GM12878 (cell line): Measurements from ENCODE around the gene TOP2B. TPM values are rescaled to one million over a fixed set of nuclear protein-coding genes. Genes with fewer than 3 reads are reported as not detected.

ENCODE experiments used
- ASH2L ChIP-seq: fragments of 300-600, 200-600 bp; sonication (generic); IDR thresholded peaks from 2 replicates; pipeline ENCODE4 v1.6.1; 2017; ENCODE audit warnings: low read depth, mild to moderate bottlenecking, borderline replicate concordance
- BACH1 ChIP-seq: fragments of 450-650 bp; IDR thresholded peaks from 2 replicates; pipeline ENCODE4 v1.6.1; 2017; ENCODE audit warnings: mild to moderate bottlenecking, borderline replicate concordance
- BCL11A ChIP-seq: IDR thresholded peaks from 2 replicates; pipeline ENCODE4 v1.6.1; 2011; ENCODE audit warnings: low read depth, low read length
- BMI1 ChIP-seq: fragments of 450-650 bp; IDR thresholded peaks from 2 replicates; pipeline ENCODE4 v1.6.1; 2016; ENCODE audit warnings: mild to moderate bottlenecking, moderate library complexity, borderline replicate concordance
- FOXM1 ChIP-seq: IDR thresholded peaks from 2 replicates; pipeline ENCODE4 v1.6.1; 2012; ENCODE audit warnings: low read depth, mild to moderate bottlenecking, inconsistent platforms, low read length, moderate library complexity
- GABPA ChIP-seq: IDR thresholded peaks from 2 replicates; pipeline ENCODE4 v1.6.1; 2014; ENCODE audit warnings: antibody characterized with exemption, low read depth, mild to moderate bottlenecking, inconsistent platforms
- GATAD2B ChIP-seq: fragments of 450-650 bp; conservative IDR thresholded peaks from 2 replicates; pipeline ENCODE4 v1.6.1; 2017; ENCODE audit warnings: low read depth, mild to moderate bottlenecking, moderate library complexity
- HCFC1 ChIP-seq: fragments of 150-350 bp; IDR thresholded peaks from 2 replicates; pipeline ENCODE4 v1.6.1; 2014; ENCODE audit warnings: low read length
- MTA3 ChIP-seq: IDR thresholded peaks from 2 replicates; pipeline ENCODE4 v1.6.1; 2012; ENCODE audit warnings: low read length, inconsistent platforms, borderline replicate concordance
- RBBP5 ChIP-seq: fragments of 200-600 bp; sonication (generic); conservative IDR thresholded peaks from 2 replicates; pipeline ENCODE4 v1.6.1; 2016
- STAT1 ChIP-seq: fragments of 450-650 bp; conservative IDR thresholded peaks from 2 replicates; pipeline ENCODE4 v1.6.1; 2014; ENCODE audit warnings: antibody characterized with exemption, mild to moderate bottlenecking
- STAT3 ChIP-seq: IDR thresholded peaks from 2 replicates; pipeline ENCODE4 v1.6.1; 2011; ENCODE audit warnings: low read depth, low read length, improper control_type of control experiment
- SUZ12 ChIP-seq: fragments of 200-600 bp; sonication (generic); IDR thresholded peaks from one replicate; pipeline ENCODE4 v1.6.1; 2018; ENCODE audit warnings: antibody characterized with exemption, mild to moderate bottlenecking; ENCODE audit not compliant: unreplicated experiment
- TBL1XR1 ChIP-seq: IDR thresholded peaks from 2 replicates; pipeline ENCODE4 v1.6.1; 2012; ENCODE audit warnings: low read depth, low read length, improper control_type of control experiment
- ZNF384 ChIP-seq: IDR thresholded peaks from 2 replicates; pipeline ENCODE4 v1.6.1; 2012; ENCODE audit warnings: low read depth, mild to moderate bottlenecking, low read length, improper control_type of control experiment, borderline replicate concordance
- ZZZ3 ChIP-seq: IDR thresholded peaks from 2 replicates; pipeline ENCODE4 v1.6.1; 2011; ENCODE audit warnings: low read depth; ENCODE audit not compliant: control insufficient read depth, insufficient read length
- polyA plus RNA-seq, 11 experiments: library from polyadenylated mRNA; depleted of rRNA in 4 of 11; unstranded in 6 of 11; stranded (reverse) in 5 of 11; fragments of >200 nt; fragmentation: Nextera tagmentation in 4 of 11; fragmentation: Illumina TruSeq in 1 of 11; extraction: Ambion mirVana in 4 of 11; extraction: Trizol in 1 of 11; gene quantifications; 1 replicate in 1 of 11; 2 replicates in 10 of 11; pipeline versions ENCODE4 v1.2.1 to v1.2.3, GENCODE V29; 2011 to 2016; ENCODE audit warnings: inconsistent platforms in 2 of 11, missing spikeins in 2 of 11, low read depth in 1 of 11
- total RNA-seq, 4 experiments: library from RNA; depleted of rRNA in 3 of 4; stranded (reverse); fragments of >200 nt in 3 of 4; fragmentation: Illumina TruSeq in 1 of 4; extraction: Trizol in 1 of 4; gene quantifications; 2 replicates each; pipeline versions ENCODE4 v1.2.1 to v1.2.3, GENCODE V29; 2013 to 2021
- TF ChIP-seq, protein P1 (sequence below): fragments of 450-650 bp; IDR thresholded peaks from 2 replicates; pipeline ENCODE4 v1.6.1; 2017; ENCODE audit warnings: mild to moderate bottlenecking, moderate library complexity
- TF ChIP-seq, protein P2 (sequence below): IDR thresholded peaks from 2 replicates; pipeline ENCODE4 v1.6.1; 2012; ENCODE audit warnings: low read depth, low read length, improper control_type of control experiment
- TF ChIP-seq, protein P3 (sequence below): fragments of 450-650 bp; IDR thresholded peaks from 2 replicates; pipeline ENCODE4 v1.6.1; 2017; ENCODE audit warnings: borderline replicate concordance
- TF ChIP-seq, protein P4 (sequence below): IDR thresholded peaks from 2 replicates; pipeline ENCODE4 v1.6.1; 2012; ENCODE audit warnings: mild to moderate bottlenecking, low read depth, low read length

The TOP2B gene
- total and polyA plus RNA-seq, 10 of the 15 experiments (the other 5 are each of a cell fraction or from before 2014, with no cell fraction given): 28.6 to 134 (median 83.4) TPM

DNA sequence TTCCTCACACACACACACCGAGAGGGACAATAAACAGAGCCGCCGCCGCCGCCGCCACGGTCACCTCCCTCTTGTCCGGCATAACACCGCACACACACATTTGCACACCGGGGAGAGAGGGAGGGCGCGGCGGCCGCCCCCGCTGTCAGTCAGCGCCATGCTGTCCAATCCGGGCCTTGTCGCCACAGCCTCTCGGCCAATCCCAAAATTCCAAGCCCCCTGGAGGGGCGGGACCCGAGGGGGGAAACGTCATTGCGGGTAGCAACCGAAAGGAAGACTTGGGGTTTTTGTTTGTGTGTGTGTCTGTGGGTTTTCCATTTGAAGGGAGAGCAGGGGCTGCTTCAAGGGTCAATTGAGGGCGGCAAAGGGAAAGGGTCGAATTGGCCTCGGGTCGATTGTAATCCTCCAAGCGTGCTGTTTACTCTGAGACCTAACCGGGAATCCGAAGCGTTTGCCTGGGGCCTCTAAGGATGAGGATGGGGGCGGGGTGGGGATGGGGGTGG, at the start of gene TOP2B (continued):
- TF ChIP-seq, protein P1, sequence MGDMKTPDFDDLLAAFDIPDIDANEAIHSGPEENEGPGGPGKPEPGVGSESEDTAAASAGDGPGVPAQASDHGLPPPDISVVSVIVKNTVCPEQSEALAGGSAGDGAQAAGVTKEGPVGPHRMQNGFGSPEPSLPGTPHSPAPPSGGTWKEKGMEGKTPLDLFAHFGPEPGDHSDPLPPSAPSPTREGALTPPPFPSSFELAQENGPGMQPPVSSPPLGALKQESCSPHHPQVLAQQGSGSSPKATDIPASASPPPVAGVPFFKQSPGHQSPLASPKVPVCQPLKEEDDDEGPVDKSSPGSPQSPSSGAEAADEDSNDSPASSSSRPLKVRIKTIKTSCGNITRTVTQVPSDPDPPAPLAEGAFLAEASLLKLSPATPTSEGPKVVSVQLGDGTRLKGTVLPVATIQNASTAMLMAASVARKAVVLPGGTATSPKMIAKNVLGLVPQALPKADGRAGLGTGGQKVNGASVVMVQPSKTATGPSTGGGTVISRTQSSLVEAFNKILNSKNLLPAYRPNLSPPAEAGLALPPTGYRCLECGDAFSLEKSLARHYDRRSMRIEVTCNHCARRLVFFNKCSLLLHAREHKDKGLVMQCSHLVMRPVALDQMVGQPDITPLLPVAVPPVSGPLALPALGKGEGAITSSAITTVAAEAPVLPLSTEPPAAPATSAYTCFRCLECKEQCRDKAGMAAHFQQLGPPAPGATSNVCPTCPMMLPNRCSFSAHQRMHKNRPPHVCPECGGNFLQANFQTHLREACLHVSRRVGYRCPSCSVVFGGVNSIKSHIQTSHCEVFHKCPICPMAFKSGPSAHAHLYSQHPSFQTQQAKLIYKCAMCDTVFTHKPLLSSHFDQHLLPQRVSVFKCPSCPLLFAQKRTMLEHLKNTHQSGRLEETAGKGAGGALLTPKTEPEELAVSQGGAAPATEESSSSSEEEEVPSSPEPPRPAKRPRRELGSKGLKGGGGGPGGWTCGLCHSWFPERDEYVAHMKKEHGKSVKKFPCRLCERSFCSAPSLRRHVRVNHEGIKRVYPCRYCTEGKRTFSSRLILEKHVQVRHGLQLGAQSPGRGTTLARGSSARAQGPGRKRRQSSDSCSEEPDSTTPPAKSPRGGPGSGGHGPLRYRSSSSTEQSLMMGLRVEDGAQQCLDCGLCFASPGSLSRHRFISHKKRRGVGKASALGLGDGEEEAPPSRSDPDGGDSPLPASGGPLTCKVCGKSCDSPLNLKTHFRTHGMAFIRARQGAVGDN: no peak
- no peak for TF ChIP-seq ASH2L
- TF ChIP-seq STAT3: no peak
- TF ChIP-seq STAT1: no peak
- TF ChIP-seq ZNF384: no peak
- TF ChIP-seq, protein P2, sequence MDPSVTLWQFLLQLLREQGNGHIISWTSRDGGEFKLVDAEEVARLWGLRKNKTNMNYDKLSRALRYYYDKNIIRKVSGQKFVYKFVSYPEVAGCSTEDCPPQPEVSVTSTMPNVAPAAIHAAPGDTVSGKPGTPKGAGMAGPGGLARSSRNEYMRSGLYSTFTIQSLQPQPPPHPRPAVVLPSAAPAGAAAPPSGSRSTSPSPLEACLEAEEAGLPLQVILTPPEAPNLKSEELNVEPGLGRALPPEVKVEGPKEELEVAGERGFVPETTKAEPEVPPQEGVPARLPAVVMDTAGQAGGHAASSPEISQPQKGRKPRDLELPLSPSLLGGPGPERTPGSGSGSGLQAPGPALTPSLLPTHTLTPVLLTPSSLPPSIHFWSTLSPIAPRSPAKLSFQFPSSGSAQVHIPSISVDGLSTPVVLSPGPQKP: no peak
- TF ChIP-seq FOXM1: no peak
- TF ChIP-seq BACH1: no peak
- TF ChIP-seq, protein P3, sequence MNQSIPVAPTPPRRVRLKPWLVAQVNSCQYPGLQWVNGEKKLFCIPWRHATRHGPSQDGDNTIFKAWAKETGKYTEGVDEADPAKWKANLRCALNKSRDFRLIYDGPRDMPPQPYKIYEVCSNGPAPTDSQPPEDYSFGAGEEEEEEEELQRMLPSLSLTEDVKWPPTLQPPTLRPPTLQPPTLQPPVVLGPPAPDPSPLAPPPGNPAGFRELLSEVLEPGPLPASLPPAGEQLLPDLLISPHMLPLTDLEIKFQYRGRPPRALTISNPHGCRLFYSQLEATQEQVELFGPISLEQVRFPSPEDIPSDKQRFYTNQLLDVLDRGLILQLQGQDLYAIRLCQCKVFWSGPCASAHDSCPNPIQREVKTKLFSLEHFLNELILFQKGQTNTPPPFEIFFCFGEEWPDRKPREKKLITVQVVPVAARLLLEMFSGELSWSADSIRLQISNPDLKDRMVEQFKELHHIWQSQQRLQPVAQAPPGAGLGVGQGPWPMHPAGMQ: no peak; the same call in 1 of the 2 replicates
- no peak for TF ChIP-seq MTA3
- TF ChIP-seq ZZZ3: no peak
- TF ChIP-seq SUZ12: no peak
- TF ChIP-seq, protein P4, sequence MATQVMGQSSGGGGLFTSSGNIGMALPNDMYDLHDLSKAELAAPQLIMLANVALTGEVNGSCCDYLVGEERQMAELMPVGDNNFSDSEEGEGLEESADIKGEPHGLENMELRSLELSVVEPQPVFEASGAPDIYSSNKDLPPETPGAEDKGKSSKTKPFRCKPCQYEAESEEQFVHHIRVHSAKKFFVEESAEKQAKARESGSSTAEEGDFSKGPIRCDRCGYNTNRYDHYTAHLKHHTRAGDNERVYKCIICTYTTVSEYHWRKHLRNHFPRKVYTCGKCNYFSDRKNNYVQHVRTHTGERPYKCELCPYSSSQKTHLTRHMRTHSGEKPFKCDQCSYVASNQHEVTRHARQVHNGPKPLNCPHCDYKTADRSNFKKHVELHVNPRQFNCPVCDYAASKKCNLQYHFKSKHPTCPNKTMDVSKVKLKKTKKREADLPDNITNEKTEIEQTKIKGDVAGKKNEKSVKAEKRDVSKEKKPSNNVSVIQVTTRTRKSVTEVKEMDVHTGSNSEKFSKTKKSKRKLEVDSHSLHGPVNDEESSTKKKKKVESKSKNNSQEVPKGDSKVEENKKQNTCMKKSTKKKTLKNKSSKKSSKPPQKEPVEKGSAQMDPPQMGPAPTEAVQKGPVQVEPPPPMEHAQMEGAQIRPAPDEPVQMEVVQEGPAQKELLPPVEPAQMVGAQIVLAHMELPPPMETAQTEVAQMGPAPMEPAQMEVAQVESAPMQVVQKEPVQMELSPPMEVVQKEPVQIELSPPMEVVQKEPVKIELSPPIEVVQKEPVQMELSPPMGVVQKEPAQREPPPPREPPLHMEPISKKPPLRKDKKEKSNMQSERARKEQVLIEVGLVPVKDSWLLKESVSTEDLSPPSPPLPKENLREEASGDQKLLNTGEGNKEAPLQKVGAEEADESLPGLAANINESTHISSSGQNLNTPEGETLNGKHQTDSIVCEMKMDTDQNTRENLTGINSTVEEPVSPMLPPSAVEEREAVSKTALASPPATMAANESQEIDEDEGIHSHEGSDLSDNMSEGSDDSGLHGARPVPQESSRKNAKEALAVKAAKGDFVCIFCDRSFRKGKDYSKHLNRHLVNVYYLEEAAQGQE: no peak
- TF ChIP-seq HCFC1: no peak
- TF ChIP-seq RBBP5: no peak
- TF ChIP-seq GABPA: no peak
- TF ChIP-seq BMI1: no peak
- no peak for TF ChIP-seq BCL11A
- no peak for TF ChIP-seq GATAD2B
- no peak; the same call in 1 of the 2 replicates for TF ChIP-seq TBL1XR1
